Tibial artery (tissue), 4 donors: ENCODE results near the gene SLC9A4.

Experiments used
- DNase-seq, 2 donors: peaks; one replicate each; pipeline ENCODE4 v3.0.0-alpha.2; 2019
- H3K27ac ChIP-seq, 2 donors: fragments of 200-600 bp; sonication (generic) in 1 of 2; 1 replicate in 1 of 2; 2 replicates in 1 of 2; pipeline ENCODE4 v1.5.1; 2018 to 2019; ENCODE audit warnings: mild to moderate bottlenecking in 1 of 2
- H3K27me3 ChIP-seq, 2 donors: fragments of 200-600 bp; sonication (generic) in 1 of 2; one replicate each; pipeline versions ENCODE4 v1.5.1 to v1.6.0; 2016 to 2019
- H3K36me3 ChIP-seq, 3 donors: fragments of 200-600 bp; sonication (generic) in 2 of 3; one replicate each; pipeline ENCODE4 v1.5.1; 2016 to 2019; ENCODE audit warnings: mild to moderate bottlenecking in 2 of 3
- H3K4me1 ChIP-seq, 4 donors: fragments of 200-600 bp; sonication (generic) in 2 of 4; 1 replicate in 3 of 4; 2 replicates in 1 of 4; pipeline ENCODE4 v1.5.1; 2016 to 2019
- H3K4me3 ChIP-seq, 2 donors: fragments of 200-600 bp; sonication (generic) in 1 of 2; 1 replicate in 1 of 2; 2 replicates in 1 of 2; pipeline ENCODE4 v1.5.1; 2018 to 2019; ENCODE audit warnings: mild to moderate bottlenecking in 2 of 2
- H3K9me3 ChIP-seq, 3 donors: fragments of 200-600 bp; sonication (generic) in 1 of 3; one replicate each; pipeline ENCODE4 v1.5.1; 2016 to 2019
- CTCF ChIP-seq, 2 experiments: fragments of 200-600 bp in 1 of 2; fragments of 450-650 bp in 1 of 2; IDR thresholded peaks; one replicate each; pipeline ENCODE4 v1.5.1; 2017 to 2019; ENCODE audit warnings: antibody characterized with exemption in 2 of 2, mild to moderate bottlenecking in 1 of 2, moderate library complexity in 1 of 2
- intact Hi-C: fragments of 100-400 bp; cut with DNase I; formaldehyde crosslinking; loops from one replicate; pipeline ENCODE4 v1.15.0; 2023; ENCODE audit warnings: low total_unique reads

Gene SLC9A4

GRCh38 chr2:102483086-102483485 is 10.1 kb downstream of the SLC9A4 start:
- Histone ChIP-seq H3K27ac (no peak overlapping the region), H3K36me3 (no peaks in the 10 kb centered on the region), H3K9me3 (no peaks in the 10 kb centered on the region), H3K27me3 (peaks cover 0 to 6% of the 10 kb centered on the region in 2 donors), H3K4me3 (no peak overlapping the region), H3K4me1 (no peaks in the 10 kb centered on the region)
- intact Hi-C loops, result no loop called here
- no peak for DNase-seq
- no peak for TF ChIP-seq CTCF (IDR thresholded peaks at IDR 0.05)

GRCh38 chr2:102484310-102485061 is 11.5 kb downstream of the SLC9A4 start:
- Histone ChIP-seq H3K4me3 (no peak overlapping the region), H3K4me1 (no peaks in the 10 kb centered on the region), H3K36me3 (no peaks in the 10 kb centered on the region), H3K9me3 (no peaks in the 10 kb centered on the region), H3K27ac (no peak overlapping the region), H3K27me3 (peaks cover 0 to 3% of the 10 kb centered on the region in 2 donors)
- no peak for DNase-seq
- intact Hi-C loops, result no loop called here
- no peak for TF ChIP-seq CTCF (IDR thresholded peaks at IDR 0.05)

- TF ChIP-seq CTCF (IDR thresholded peaks at IDR 0.05), result no peak
- no peak overlapping the region for H3K4me3 ChIP-seq
- H3K27me3 ChIP-seq, result peaks cover 0 to 3% of the 10 kb centered on the region in 2 donors
- H3K27ac ChIP-seq, result no peak overlapping the region
- H3K36me3 ChIP-seq, result no peaks in the 10 kb centered on the region
- no peak for DNase-seq
- H3K4me1 ChIP-seq, result no peaks in the 10 kb centered on the region
- no peaks in the 10 kb centered on the region for H3K9me3 ChIP-seq
- intact Hi-C loops, result no loop called here
These were observed 12.2 kb downstream of the SLC9A4 start for GRCh38 chr2:102485147-102485785.

GRCh38 chr2:102486941-102487702 is 14.1 kb downstream of the SLC9A4 start:
- no peak for DNase-seq
- Histone ChIP-seq H3K27me3 (peaks cover 0 to 3% of the 10 kb centered on the region in 2 donors), H3K36me3 (no peaks in the 10 kb centered on the region), H3K4me3 (no peak overlapping the region), H3K27ac (no peak overlapping the region), H3K9me3 (no peaks in the 10 kb centered on the region), H3K4me1 (no peaks in the 10 kb centered on the region)
- no peak for TF ChIP-seq CTCF (IDR thresholded peaks at IDR 0.05)
- intact Hi-C loops, result no loop called here

GRCh38 chr2:102487761-102488462 is 14.9 kb downstream of the SLC9A4 start:
- Histone ChIP-seq H3K27ac (no peak overlapping the region), H3K4me3 (no peak overlapping the region), H3K4me1 (no peaks in the 10 kb centered on the region), H3K27me3 (peaks cover 0 to 3% of the 10 kb centered on the region in 2 donors), H3K9me3 (no peaks in the 10 kb centered on the region), H3K36me3 (no peaks in the 10 kb centered on the region)
- no peak for DNase-seq
- no peak for TF ChIP-seq CTCF (IDR thresholded peaks at IDR 0.05)
- intact Hi-C loops, result no loop called here
